ENCODE results near the gene NUAK2.

DNA sequence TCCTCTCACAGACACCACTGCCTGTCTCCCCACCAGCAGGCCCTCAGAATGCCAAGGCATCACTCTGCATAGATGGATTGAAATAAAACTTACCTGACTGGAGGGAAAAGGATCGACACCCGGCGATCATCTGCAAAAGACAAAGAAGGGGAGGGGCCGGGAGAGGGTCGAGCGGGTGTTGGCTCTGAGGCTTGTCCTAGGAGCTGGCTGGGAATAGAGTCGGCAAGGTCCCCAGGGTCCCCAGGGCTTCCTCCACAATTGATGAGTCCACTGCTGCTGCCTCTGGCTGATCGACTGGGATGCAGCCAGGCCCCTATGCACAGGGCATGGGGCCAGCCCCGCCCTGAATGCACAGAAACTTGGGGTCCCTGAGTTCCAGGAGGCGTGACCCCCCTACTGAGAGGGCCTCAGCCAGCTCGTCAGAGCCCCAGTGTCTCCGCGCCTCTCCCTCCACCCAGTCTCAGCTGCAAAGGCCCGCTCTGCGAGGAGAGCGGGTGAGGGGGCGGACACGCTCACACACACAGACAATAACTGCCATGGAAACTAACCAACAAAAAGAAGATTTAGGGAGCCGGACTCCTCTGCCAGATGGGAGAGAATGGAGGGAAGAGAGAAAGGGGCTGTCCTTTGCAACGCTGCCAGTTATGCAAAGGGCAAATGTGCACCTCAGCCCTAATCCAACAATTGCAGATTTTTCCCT, 35.0 kb upstream of the NUAK2 start, which contains the start of gene KLHDC8A:
- TF ChIP-seq, protein P1, sequence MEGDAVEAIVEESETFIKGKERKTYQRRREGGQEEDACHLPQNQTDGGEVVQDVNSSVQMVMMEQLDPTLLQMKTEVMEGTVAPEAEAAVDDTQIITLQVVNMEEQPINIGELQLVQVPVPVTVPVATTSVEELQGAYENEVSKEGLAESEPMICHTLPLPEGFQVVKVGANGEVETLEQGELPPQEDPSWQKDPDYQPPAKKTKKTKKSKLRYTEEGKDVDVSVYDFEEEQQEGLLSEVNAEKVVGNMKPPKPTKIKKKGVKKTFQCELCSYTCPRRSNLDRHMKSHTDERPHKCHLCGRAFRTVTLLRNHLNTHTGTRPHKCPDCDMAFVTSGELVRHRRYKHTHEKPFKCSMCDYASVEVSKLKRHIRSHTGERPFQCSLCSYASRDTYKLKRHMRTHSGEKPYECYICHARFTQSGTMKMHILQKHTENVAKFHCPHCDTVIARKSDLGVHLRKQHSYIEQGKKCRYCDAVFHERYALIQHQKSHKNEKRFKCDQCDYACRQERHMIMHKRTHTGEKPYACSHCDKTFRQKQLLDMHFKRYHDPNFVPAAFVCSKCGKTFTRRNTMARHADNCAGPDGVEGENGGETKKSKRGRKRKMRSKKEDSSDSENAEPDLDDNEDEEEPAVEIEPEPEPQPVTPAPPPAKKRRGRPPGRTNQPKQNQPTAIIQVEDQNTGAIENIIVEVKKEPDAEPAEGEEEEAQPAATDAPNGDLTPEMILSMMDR (IDR thresholded peaks at IDR 0.05) = no peak
- no peak for TF ChIP-seq EP300 (IDR thresholded peaks at IDR 0.05)

Data from stomach (tissue), 4 donors.